KOPT-K1 (cell line): ENCODE data around the gene NCMAP.

Source experiments
- H3K27ac ChIP-seq: fragments of 200-600 bp; sonication (generic); 2 replicates; pipeline ENCODE4 v1.5.1; 2016; ENCODE audit warnings: antibody characterized with exemption, mild to moderate bottlenecking, low read depth, low read length; ENCODE audit not compliant: poor library complexity, severe bottlenecking
- H3K36me3 ChIP-seq: fragments of 200-600 bp; sonication (generic); 2 replicates; pipeline ENCODE4 v1.5.1; 2017; ENCODE audit warnings: antibody characterized with exemption, mild to moderate bottlenecking, low read length, moderate library complexity; ENCODE audit not compliant: insufficient read depth
- H3K9me3 ChIP-seq: fragments of 200-600 bp; sonication (generic); 2 replicates; pipeline ENCODE4 v1.5.1; 2017; ENCODE audit warnings: antibody characterized with exemption, low read length, mild to moderate bottlenecking; ENCODE audit not compliant: insufficient read depth, poor library complexity, severe bottlenecking

Gene NCMAP

GRCh38 chr1:24606621-24607020 is 50.7 kb downstream of the NCMAP start:
- no peak overlapping the region for H3K27ac ChIP-seq
- H3K36me3 ChIP-seq, result no peaks in the 10 kb centered on the region
- H3K9me3 ChIP-seq, result no peaks in the 10 kb centered on the region

GRCh38 chr1:24609949-24610517 is 54.1 kb downstream of the NCMAP start:
- no peaks in the 10 kb centered on the region for H3K36me3 ChIP-seq
- H3K9me3 ChIP-seq, result no peaks in the 10 kb centered on the region
- H3K27ac ChIP-seq, result no peak overlapping the region

- Histone ChIP-seq H3K36me3 (no peaks in the 10 kb centered on the region), H3K27ac (no peak overlapping the region), H3K9me3 (no peaks in the 10 kb centered on the region)
Measured at GRCh38 chr1:24619376-24619775, 63.5 kb downstream of the NCMAP start.

DNA sequence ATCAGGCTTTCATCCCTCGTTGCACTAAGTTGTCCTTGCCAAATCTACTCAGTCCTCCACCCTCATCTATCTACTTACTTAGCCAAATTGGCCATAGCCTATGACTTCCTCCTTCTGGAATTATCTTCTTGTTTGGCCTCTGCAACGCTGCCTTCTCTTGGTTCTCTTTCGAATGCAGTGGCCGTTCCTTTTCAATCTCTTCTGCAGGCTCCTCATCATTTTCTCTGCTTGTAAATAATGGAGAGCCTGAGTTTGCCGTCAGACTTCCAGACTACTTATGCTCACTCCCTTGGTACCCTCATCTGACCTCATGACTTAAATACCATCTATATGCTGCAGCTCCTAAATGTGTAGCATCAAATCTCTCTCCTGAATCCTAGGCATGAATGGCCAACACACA is 64.8 kb downstream of the NCMAP start:
- Histone ChIP-seq H3K9me3 (no peaks in the 10 kb centered on the region), H3K36me3 (no peaks in the 10 kb centered on the region), H3K27ac (no peak overlapping the region)

GRCh38 chr1:24621121-24621520 is 65.2 kb downstream of the NCMAP start:
- Histone ChIP-seq H3K27ac (no peak overlapping the region), H3K36me3 (no peaks in the 10 kb centered on the region), H3K9me3 (no peaks in the 10 kb centered on the region)

- Histone ChIP-seq H3K27ac (no peak overlapping the region), H3K36me3 (no peaks in the 10 kb centered on the region), H3K9me3 (no peaks in the 10 kb centered on the region)
Measured at GRCh38 chr1:24622218-24622617, 66.3 kb downstream of the NCMAP start.

DNA sequence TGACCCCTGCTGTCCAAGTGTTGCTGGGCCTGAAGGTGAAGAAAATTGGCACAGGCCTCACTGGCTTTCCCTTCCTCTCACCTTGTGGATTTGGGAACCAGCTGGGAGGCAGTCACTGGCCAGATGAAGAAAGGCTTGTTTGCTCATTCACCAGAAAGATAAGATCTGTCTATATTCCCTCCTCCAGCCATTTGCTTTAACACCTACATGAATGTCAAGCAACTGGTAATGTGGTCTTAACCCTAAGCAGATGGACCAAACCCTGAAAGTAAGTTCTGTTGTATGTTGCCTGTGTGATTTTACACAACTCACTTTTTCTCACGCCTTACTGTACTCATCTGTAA is 76.9 kb downstream of the NCMAP start:
- Histone ChIP-seq H3K36me3 (no peaks in the 10 kb centered on the region), H3K9me3 (no peaks in the 10 kb centered on the region), H3K27ac (no peak overlapping the region)

- H3K27ac ChIP-seq, result no peak overlapping the region
- no peaks in the 10 kb centered on the region for H3K36me3 ChIP-seq
- no peaks in the 10 kb centered on the region for H3K9me3 ChIP-seq
Measured at GRCh38 chr1:24635195-24635843, 79.4 kb downstream of the NCMAP start.

DNA sequence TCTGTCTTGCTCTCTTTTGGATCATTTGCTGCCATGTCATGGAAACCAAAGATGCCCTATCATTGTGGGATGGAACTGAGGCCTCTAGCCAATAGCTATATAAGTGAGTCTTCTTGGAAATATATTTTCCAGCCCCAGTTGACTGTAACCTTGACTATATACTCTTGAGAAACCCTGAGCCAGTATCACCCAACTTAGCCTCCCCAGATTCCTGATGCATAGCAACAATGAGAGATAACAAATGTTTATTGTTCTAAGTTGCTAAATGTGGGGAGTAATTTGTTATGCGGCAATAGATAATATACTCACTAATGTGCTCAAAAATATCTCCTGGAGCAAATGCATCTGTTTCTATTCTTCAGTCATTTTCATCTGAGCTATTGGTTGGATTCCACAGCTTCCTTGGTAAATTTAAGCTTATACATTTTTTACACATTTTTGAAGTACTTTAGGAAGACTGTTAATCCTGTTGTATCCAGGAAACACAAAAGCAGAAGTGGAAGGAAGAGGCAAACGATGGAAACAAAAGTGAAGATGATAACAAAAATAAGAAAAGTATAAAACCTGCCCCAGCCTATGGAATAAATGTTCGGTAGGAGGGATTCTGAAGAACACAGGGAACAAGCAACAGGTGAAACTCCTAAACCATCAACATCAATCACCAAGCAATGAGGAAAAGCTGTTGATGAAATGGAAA is 80.9 kb downstream of the NCMAP start:
- Histone ChIP-seq H3K9me3 (no peaks in the 10 kb centered on the region), H3K36me3 (no peaks in the 10 kb centered on the region), H3K27ac (no peak overlapping the region)

DNA sequence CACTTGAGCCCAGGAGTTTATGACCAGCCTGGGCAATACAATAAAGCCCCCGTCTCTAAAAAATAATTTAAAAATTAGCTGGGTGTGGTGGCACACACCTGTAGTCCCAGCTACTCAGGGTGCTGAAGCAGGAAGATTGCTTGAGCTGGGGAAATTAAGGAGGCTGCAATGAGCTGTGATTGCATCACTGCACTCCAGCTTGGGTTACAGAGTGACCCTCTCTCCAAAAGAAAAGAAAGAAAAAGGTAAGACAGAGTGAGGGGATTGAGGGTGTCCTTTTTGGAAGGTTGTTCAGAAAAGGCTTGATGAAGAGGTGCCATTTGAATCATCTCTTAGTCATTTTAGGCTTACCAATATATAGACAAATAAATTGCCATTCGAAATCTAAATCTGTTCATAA is 83.2 kb downstream of the NCMAP start:
- H3K36me3 ChIP-seq, result no peaks in the 10 kb centered on the region
- no peak overlapping the region for H3K27ac ChIP-seq
- H3K9me3 ChIP-seq, result no peaks in the 10 kb centered on the region

- Histone ChIP-seq H3K36me3 (peaks cover 1% of the 10 kb centered on the region), H3K27ac (no peak overlapping the region), H3K9me3 (no peaks in the 10 kb centered on the region)
Measured at GRCh38 chr1:24639881-24640280, 84.0 kb downstream of the NCMAP start.

DNA sequence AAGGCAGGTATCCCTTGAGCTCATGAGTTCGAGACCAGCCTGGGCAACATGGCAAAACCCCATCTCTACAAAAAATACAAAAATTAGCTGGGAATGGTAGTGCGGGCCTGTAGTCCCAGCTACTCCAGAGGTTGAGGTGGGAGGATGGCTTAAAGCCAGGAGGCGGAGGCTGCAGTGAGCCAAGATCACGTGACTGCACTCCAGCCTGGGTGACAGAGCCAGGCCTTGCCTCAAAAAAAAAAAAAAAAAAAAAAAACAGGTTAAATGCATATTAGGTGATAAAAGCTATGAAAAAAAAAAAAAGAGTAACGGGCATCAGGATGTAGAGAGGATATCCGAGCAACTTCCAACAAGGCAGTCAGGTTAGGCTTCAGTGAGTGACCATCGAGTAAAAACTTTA is 84.4 kb downstream of the NCMAP start:
- H3K36me3 ChIP-seq, result peaks cover 5% of the 10 kb centered on the region
- H3K9me3 ChIP-seq, result no peaks in the 10 kb centered on the region
- no peak overlapping the region for H3K27ac ChIP-seq

DNA sequence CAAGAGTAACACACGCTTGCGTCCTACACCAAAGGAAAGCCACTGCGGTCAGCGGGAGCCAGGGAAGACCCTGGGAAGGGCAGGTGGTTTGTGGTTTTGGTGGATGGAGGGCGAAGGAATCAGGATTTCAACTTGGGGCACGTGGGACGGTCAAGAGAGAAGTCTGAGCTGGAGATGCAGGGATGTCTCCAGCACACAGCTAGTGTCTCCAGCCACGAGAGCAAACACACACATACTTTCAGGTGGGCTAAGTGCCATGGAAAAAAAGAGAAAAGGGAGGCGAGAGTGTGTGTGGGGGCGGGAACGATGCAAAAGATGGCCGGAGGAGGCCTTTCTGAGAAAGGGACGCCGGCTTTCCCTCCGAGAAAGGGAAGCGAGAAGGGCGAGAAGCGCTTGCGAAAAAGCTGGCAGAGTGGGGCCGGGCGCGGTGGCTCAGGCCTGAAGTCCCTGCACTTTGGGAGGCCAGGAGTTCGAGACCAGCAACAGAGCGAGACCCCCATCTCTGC is 85.8 kb downstream of the NCMAP start:
- Histone ChIP-seq H3K9me3 (no peaks in the 10 kb centered on the region), H3K36me3 (peaks cover 19% of the 10 kb centered on the region), H3K27ac (peak overlapping the region; percentile 30)

DNA sequence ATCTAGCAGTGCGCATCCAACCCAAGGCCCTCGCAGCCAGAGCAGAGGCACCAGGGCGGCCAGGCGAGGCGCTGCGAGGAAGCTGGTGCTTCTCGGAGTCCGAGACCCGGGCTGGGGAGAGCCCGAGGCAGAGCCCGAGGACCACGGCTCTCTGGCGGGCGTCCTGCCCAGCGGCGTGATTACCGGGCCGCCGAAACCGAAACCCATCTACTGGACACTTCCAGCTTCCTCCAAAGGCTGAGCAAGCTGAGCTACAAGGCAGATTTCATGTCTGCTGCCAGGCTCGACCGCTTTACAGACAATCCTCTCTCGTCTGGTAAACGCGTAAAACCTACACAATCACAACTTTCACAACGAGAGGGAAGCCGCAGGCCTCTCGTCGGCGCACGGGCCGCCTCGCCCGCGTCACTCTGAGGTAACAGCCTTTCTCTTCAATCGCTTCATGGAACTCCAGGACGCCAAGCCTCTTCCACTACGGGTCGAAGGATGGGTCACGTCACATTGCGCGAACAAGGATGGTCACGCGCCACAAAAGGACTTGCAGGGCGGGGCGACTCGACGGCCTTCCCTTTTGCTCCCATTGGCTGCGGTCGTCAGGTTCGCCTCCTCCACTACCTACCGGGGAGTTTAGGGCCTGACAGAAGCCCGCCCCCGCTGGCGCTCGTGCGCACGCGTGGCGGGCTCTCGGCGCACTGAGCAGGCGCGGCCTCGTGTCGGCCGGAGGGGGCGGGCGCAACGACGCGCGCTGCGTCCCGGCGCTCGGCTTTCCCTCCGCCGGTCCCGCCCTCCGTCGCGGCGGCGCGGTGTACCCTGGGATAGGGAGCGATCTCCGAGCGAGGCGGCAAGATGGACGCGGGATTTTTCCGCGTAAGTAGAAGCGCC is 86.8 kb downstream of the NCMAP start, which contains the start of gene SRRM1:
TSS of gene SRRM1 (plus strand) at position 822 of the 882 bp plus-strand sequence. CDS start at position 847, 25 bp downstream.
- Histone ChIP-seq H3K36me3 (peaks cover 29% of the 10 kb centered on the region), H3K27ac (peak within 1 kb of the TSS; percentile 94), H3K9me3 (no peaks in the 10 kb centered on the region)
